Measurements from ENCODE around the gene ARL17A. TPM values are rescaled to one million over a fixed set of nuclear protein-coding genes. Genes with fewer than 3 reads are reported as not detected.
"Not testable (repeated sequence)": the region's sequence is repeated elsewhere in the genome, so short reads cannot be mapped to it uniquely, and the experiment has no call there.

ARL17A gene
- total RNA-seq, 1 donor from 2014 or later = 13.9 TPM

- FAIRE-seq; DNase-seq (ENCODE audit: low spot score in 2 of 2): not testable (repeated sequence)
Observed at GRCh38 chr17:46560048-46560447, 19.4 kb downstream of the ARL17A start.

DNA sequence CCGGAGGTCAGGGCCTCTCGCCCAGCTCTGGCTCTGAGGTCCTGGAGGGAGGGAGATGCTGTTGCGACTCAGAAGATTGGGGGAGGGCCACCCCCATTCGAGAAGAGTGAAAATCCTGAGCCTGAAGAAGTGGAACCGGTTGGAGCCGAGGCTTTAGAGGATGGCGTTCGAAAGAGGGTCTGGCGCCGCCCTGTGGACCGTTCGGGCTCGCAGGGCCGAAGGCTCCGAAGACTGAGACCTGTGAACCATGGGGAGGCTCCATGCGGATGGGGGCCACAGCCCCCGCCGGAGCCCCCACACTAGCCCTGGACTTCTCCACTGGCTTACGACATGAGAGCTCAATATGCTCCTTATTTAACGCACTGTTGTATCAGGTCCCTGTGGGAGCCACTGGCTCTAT, 20.3 kb downstream of the ARL17A start:
- not testable (repeated sequence) for FAIRE-seq; DNase-seq (ENCODE audit: low spot score in 2 of 2)

GRCh38 chr17:46548607-46549006, 30.9 kb downstream of the ARL17A start:
- FAIRE-seq; DNase-seq (ENCODE audit: low spot score in 2 of 2): not testable (repeated sequence)

DNA sequence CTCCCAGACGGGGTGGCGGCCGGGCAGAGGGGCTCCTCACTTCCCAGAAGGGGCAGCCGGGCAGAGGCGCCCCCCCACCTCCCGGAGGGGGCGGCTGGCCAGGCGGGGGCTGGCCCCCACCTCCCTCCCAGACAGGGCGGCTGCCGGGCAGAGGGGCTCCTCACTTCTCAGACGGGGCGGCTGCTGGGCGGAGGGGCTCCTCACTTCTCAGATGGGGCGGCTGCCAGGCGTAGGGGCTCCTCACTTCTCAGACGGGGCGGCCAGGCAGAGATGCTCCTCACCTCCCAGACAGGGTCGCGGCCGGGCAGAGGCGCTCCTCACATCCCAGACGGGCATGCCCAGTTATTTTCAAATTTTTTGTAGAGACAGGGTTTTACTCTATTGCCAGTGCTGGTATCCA, 44.8 kb downstream of the ARL17A start:
- DNase-seq (ENCODE audit: low spot score in 2 of 2); FAIRE-seq: not testable (repeated sequence)

- not testable (repeated sequence) for DNase-seq (ENCODE audit: low spot score in 2 of 2); FAIRE-seq
Observed at GRCh38 chr17:46512168-46512567, 67.3 kb downstream of the ARL17A start, which contains the start of gene LRRC37A2. Gene LRRC37A2, plus strand, starts transcription at chr17:46512468. Its CDS starts 245 bp downstream, at chr17:46512713.

- DNase-seq (ENCODE audit: low spot score in 2 of 2); FAIRE-seq: not testable (repeated sequence)
Observed at GRCh38 chr17:46505896-46506295, 73.6 kb downstream of the ARL17A start.

GRCh38 chr17:46499437-46500139, 79.9 kb downstream of the ARL17A start:
- not testable (repeated sequence) for FAIRE-seq; DNase-seq (ENCODE audit: low spot score in 2 of 2)

DNA sequence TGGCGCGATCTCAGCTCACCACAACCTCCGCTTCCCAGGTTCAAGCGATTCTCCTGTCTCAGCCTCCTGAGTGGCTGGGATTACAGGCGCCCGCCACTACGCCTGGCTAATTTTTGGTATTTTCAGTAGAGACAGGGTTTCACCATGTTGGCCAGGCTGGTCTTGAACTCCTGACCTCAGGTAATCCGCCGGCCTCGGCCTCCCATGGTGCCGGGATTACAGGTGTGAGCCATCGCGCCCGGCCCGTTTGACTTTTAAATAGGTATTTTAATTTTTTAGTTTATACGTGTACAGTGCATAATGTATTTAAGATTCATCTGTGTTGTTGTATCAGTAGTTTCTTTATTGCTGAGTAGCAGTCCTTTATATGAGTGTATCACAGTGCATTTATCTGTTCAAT, 87.5 kb downstream of the ARL17A start:
- not testable (repeated sequence) for FAIRE-seq; DNase-seq (ENCODE audit: low spot score in 2 of 2)

- DNase-seq (ENCODE audit: low spot score in 2 of 2) = not testable (repeated sequence)
- FAIRE-seq = peak; percentile 94
Observed at GRCh38 chr17:46481310-46481709, 98.2 kb downstream of the ARL17A start.

- DNase-seq (ENCODE audit: low spot score in 2 of 2); FAIRE-seq: not testable (repeated sequence)
Observed at GRCh38 chr17:46478823-46479222, 100.7 kb downstream of the ARL17A start.

DNA sequence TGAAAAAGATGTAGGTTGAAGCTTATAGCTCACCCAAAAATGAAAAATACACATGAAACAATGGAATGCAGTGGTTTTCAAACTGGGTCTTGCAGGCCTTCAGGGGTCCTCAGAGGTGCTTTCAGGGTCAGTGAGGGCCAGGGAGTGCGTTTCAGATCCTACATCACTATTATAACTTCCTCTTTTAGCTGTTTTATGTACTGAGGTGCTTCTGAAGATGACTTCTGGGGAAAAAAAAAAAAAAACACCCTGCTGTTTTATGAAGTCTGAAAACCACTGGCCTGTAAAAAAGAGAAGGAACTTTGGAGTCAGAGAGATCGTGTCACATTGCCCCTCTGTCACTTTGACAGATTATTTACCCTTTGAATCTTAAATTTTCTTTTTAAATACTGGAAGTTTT, 103.9 kb downstream of the ARL17A start:
- FAIRE-seq; DNase-seq (ENCODE audit: low spot score in 2 of 2): not testable (repeated sequence)

DNA sequence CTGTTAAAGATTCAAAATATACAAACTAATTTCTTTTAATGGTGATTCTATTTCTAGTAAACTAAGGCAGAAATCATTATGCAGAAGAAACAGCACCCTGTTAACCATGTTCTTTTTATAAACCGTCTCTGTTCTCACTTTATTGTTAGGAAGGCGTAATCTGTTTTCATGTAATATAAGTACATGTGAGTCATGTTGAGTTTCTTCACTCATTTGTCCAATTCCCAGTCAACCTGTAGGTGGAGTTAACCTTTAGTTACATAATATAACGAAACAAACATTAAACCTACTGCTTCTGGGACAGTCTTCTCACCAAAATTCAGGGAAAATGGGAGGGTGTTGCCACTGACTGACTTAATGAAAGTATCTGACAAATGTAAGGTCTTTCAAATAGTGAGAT, 105.0 kb downstream of the ARL17A start:
- DNase-seq (ENCODE audit: low spot score in 2 of 2) = not testable (repeated sequence)
- FAIRE-seq = peak; percentile 40

- DNase-seq (ENCODE audit: low spot score in 2 of 2); FAIRE-seq: not testable (repeated sequence)
Observed at GRCh38 chr17:46467618-46468017, 111.9 kb downstream of the ARL17A start.

Small RNA genes within 50 kb of the gene (small RNA-seq; reads per million reads assigned to genes)
- gene RN7SL199P = not detected

Other genes starting within 250 kb of the ARL17A start
- gene ARL17B, start 217.9 kb downstream of the ARL17A start, total RNA-seq = 20.0 TPM
- gene LRRC37A2, start 67.2 kb downstream of the ARL17A start, total RNA-seq = 9.4 TPM
- gene NSF, start 11.0 kb upstream of the ARL17A start, total RNA-seq = 89.3 TPM
- 6.1 TPM for gene WNT3, start 239.0 kb upstream of the ARL17A start, total RNA-seq

All from frontal cortex (tissue), 4 donors.